Measurements from ENCODE around the gene KCNJ13.

GRCh38 chr2:232781765-232782164 is 5.4 kb upstream of the KCNJ13 start:
- TF ChIP-seq POLR2A (IDR thresholded peaks at IDR 0.05; ENCODE audit: low read length) (no peak), GATA1 (IDR thresholded peaks at IDR 0.05; ENCODE audit: low read depth, low read length) (no peak)

Data from erythroblast (primary cell).